GM19468 (cell line): ENCODE results near the gene ANAPC16.
"Not testable (repeated sequence)": the region's sequence is repeated elsewhere in the genome, so short reads cannot be mapped to it uniquely, and the experiment has no call there.

Experiments used
- ATAC-seq: cut with Tn5 transposase; IDR thresholded peaks from one replicate; pipeline ENCODE4 v1.9.1; 2021; ENCODE audit warnings: mild to moderate bottlenecking, moderate library complexity, moderate number of reproducible peaks; ENCODE audit not compliant: unreplicated experiment; ENCODE audit errors: extremely low read depth

ANAPC16 gene

GRCh38 chr10:72208526-72208925 is 7.3 kb upstream of the ANAPC16 start:
- not testable (repeated sequence) for ATAC-seq

- ATAC-seq = not testable (repeated sequence)
Measured at GRCh38 chr10:72211381-72211780, 4.4 kb upstream of the ANAPC16 start.

DNA sequence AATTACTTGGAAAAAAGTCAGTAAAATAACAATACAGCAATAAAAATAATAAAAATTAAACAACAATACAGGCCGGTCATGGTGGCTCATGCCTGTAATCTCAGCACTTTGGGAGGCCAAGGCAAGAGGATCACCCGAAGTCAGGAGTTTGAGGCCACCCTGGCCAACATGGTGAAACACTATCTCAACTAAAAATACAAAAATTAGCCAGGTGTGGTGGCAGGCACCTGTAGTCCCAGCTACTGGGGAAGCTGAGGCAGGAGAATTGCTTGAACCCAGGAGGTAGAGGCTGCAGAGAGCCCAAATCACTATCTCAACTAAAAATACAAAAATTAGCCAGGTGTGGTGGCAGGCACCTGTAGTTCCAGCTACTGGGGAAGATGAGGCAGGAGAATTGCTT is 4.0 kb upstream of the ANAPC16 start:
- not testable (repeated sequence) for ATAC-seq

GRCh38 chr10:72218325-72218724 is 2.5 kb downstream of the ANAPC16 start:
- no peak for ATAC-seq

DNA sequence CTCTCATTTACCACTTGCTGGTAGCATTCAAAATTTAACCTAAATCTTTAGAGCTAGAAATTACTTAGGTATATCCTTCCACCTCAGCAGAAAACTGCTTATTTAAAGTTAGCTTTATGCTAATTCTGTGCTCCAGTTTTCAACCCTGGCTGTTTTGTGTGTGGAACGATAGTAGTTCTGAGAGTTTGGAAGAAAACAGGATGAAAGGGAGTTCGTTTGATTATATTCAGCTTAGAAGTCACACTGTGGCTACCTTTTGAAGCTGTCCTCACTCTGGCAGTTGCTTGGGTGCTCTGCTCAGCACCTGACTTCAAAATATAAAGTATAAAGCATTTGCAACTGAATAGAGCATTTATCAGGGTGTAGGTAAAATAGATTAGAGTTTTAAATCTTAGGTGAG is 2.9 kb downstream of the ANAPC16 start:
- no peak for ATAC-seq

DNA sequence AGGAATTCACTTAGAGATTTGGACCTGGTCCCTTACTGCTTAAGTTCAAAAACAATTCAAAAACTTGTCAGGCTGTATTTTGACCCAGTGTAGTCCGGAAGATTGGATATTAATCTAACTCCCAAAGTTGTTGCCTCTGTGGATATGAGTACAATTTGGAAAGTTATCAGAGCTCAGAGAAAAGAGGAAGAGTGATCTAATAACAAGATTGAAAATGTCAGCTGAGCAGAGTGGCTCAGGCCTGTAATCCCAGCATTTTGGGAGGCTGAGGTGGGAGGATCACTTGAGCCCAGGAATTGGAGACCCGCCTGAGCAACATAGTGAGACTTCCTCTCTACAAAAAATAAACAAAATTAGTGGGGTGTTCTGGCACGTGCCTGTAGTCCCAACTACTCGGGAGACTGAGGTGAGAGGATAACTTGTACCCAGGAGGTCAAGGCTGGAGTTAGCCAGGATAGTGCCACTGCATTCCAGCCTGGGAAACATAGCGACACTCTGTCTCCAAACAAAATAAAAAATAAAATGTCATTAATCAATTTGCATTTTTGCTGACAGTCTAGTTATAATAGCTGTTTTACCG is 3.5 kb downstream of the ANAPC16 start:
- no peak for ATAC-seq

- no peak for ATAC-seq
Measured at GRCh38 chr10:72220637-72221036, 4.8 kb downstream of the ANAPC16 start.

DNA sequence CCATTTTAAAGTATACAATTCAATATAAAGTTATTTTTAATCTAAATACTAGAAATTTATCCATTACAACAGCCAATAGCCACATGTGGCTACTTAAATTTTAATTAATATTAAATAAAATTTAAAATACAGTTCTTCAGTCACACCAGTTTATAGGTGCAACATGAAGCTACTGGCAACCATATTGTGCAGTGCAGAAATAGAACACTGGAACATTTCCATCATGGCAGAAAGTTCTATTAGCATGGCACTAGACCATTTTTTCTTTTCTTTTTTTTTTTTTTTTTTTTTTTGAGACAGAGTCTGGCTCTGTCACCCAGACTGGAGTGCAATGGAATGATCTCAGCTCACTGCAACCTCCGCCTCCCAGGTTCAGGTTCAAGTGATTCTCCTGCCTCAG is 5.5 kb downstream of the ANAPC16 start:
- ATAC-seq = no peak

- ATAC-seq = no peak
Measured at GRCh38 chr10:72223743-72224101, 7.9 kb downstream of the ANAPC16 start.

GRCh38 chr10:72224191-72224590 is 8.4 kb downstream of the ANAPC16 start:
- ATAC-seq = not testable (repeated sequence)

DNA sequence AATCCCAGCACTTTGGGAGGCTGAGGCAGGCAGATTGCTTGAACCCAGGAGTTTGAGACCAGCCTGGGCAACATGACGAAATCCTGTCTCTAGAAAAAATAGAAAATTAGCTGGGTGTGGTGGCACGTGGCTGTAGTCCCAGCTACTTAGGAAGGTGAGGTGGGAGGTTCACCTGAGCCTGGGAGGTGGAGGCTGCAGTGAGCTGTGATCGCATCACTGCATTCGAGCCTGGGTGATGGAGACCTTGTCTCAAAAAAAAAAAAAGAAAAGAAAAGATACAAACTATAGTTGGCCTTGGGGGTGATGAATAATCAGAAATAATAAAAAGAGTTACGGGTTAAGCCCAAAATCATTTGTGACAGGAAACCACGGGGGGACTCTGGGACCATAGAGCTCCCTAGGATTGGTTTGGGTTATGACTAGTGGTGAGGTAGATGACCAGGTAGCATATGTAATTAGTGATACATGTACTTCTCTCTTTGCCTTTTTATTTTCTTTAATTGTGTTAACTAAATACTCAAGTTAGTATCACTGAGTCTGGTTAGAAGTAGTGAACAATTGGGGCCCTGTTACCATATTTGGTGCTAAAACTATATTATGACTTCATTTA is 10.7 kb downstream of the ANAPC16 start:
- ATAC-seq = no peak

- ATAC-seq = no peak
Measured at GRCh38 chr10:72227826-72228225, 12.0 kb downstream of the ANAPC16 start.

DNA sequence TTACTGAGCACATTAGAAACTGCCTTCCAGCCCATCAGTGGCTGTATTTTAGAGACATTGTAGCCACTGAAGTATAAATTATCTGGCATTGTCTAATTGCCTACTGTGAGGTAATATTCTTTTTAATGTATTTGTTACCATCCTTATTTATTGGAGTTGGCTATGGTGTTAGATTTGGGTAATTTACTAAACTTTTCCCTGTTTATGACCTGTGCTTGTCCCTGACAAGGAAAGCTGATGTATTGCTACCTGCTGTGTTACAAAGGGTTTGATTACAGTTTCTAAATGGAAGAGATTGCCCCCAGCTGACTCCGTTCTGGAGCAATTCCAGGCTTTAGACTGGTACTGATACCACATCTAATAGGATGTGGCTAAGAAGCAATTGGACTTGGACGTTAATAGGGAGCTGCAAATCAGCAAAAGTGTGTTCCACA is 12.5 kb downstream of the ANAPC16 start:
- ATAC-seq = no peak

- no peak for ATAC-seq
Measured at GRCh38 chr10:72229261-72230251, 13.7 kb downstream of the ANAPC16 start.

DNA sequence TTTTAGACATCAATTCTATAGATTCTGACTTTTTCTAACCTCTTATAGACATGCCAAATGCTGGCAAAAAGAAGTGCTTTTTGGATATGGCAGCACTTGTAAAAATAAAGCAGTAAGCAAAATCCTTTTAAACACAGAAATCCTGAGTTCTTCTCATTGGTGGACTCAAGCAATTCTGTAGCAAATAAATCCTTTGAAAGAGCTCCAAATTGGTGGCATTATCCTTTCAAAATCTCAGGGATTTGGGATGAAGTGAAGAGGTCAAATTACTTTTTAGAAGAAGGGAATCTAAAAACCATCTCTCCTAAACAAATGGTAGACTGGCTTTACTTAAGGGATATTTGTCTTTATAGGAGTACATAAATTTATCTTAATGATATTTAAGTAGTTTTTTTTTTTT is 17.8 kb downstream of the ANAPC16 start:
- ATAC-seq = no peak

- no peak for ATAC-seq
Measured at GRCh38 chr10:72234560-72235095, 18.8 kb downstream of the ANAPC16 start.

DNA sequence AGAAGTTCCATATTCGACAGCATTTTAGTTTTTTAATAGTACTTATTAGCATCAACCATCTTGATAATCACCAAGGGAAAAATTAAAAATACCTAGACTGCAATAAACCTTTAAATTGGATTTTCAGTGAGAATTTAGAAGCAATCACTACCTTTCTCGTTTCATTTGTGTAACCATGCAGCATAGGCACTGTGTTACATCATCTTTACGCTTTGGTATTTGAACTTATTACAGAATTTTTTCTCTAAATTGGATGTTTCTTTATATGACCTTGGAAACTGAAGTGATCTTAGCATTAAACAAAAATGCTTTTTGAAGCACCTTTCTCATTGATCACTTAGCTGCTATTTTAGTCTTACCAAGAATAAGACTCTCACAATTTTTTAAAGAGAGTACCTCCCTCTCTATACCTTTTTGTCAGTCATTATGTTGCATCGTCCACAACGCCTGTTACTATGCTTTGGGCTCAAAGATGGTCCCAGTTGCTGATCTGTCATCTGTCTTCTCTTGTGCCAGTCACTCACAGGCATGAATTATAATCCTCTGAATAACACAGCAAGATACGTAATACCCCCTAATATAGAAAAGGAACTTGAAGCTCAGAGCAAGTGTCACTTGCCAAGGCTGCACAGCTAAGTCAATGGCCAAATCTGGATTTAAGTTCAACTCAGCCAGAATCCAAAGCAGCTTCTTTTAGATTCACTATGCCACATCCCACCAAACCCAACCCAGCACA is 19.9 kb downstream of the ANAPC16 start:
- ATAC-seq = no peak

DNA sequence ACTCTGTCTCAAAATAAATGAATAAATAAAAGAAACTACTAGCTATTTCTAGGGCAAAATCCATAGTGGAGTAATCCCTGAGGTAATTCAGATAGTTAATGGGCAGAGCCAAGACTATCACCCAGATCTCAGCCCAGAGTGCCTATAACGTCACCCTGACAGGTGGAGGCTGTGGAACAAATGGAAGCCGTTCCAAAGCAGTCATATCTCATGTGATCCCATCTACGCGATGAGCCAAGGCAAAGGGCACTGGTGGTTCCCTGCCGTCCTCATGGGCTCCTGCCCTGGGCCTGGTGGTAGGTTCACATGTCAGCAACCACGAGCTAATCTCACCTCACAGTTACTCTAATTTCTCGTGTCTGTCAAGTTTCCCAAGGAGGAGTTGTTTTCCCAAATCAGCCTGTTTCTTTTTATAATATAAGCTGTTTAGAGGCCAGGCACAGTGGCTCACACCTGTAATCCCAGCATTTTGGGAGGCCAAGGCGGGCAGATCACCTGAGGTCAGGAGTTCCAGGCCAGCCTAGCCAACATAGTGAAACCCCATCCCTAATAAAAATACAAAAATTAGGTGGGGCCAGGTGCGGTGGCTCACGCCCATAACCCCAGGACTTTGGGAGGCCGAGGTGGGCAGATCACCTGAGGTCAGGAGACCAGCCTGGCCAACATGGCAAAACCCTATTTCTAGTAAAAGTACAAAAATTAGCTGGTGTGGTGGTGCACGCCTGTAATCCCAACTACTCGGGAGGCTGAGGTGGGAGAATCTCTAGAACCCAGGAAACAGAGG is 22.8 kb downstream of the ANAPC16 start:
- ATAC-seq = no peak

- ATAC-seq = no peak
Measured at GRCh38 chr10:72239409-72239808, 23.6 kb downstream of the ANAPC16 start.
